ENCODE results near the gene GPR15LG.

GPR15LG gene

GRCh38 chr10:84193846-84194423 is 20.3 kb downstream of the GPR15LG start:
- DNase-seq (ENCODE audit: low spot score) = no peak

- no peak for DNase-seq (ENCODE audit: low spot score)
These were observed 20.9 kb downstream of the GPR15LG start, which contains the start of gene CDHR1 for GRCh38 chr10:84194424-84195043. CDHR1 (plus strand) TSS chr10:84194537; CDS start chr10:84194761, 224 bp downstream.

- no peak for DNase-seq (ENCODE audit: low spot score)
These were observed 21.6 kb downstream of the GPR15LG start for GRCh38 chr10:84195044-84195830.

- no peak for DNase-seq (ENCODE audit: low spot score)
These were observed 22.5 kb downstream of the GPR15LG start for GRCh38 chr10:84196083-84196482.

- DNase-seq (ENCODE audit: low spot score) = no peak
These were observed 23.3 kb downstream of the GPR15LG start for GRCh38 chr10:84196941-84197340.

- DNase-seq (ENCODE audit: low spot score) = no peak
These were observed 24.0 kb downstream of the GPR15LG start for GRCh38 chr10:84197643-84198042.

GRCh38 chr10:84198206-84198915 is 24.8 kb downstream of the GPR15LG start:
- DNase-seq (ENCODE audit: low spot score) = no peak

- DNase-seq (ENCODE audit: low spot score) = no peak
These were observed 27.1 kb downstream of the GPR15LG start for GRCh38 chr10:84200537-84201243.

- DNase-seq (ENCODE audit: low spot score) = no peak
These were observed 27.6 kb downstream of the GPR15LG start for GRCh38 chr10:84201244-84201606.

- no peak for DNase-seq (ENCODE audit: low spot score)
These were observed 28.1 kb downstream of the GPR15LG start for GRCh38 chr10:84201682-84202081.

- no peak for DNase-seq (ENCODE audit: low spot score)
These were observed 28.7 kb downstream of the GPR15LG start for GRCh38 chr10:84202349-84202748.

GRCh38 chr10:84204122-84204521 is 30.5 kb downstream of the GPR15LG start:
- no peak for DNase-seq (ENCODE audit: low spot score)

- DNase-seq (ENCODE audit: low spot score) = no peak
These were observed 31.0 kb downstream of the GPR15LG start for GRCh38 chr10:84204610-84205009.

GRCh38 chr10:84205049-84205852 is 31.6 kb downstream of the GPR15LG start:
- peak; percentile 63 for DNase-seq (ENCODE audit: low spot score)

- DNase-seq (ENCODE audit: low spot score) = no peak
These were observed 32.4 kb downstream of the GPR15LG start for GRCh38 chr10:84205853-84206525.

- no peak for DNase-seq (ENCODE audit: low spot score)
These were observed 34.4 kb downstream of the GPR15LG start for GRCh38 chr10:84208023-84208422.

- DNase-seq (ENCODE audit: low spot score) = no peak
These were observed 38.0 kb downstream of the GPR15LG start for GRCh38 chr10:84211566-84211965.

GRCh38 chr10:84212014-84212413 is 38.4 kb downstream of the GPR15LG start:
- no peak for DNase-seq (ENCODE audit: low spot score)

- no peak for DNase-seq (ENCODE audit: low spot score)
These were observed 39.5 kb downstream of the GPR15LG start for GRCh38 chr10:84213076-84213475.

GRCh38 chr10:84214046-84214572 is 40.5 kb downstream of the GPR15LG start:
- no peak for DNase-seq (ENCODE audit: low spot score)
